ENCODE data around the gene ZNF672. TPM values are rescaled to one million over a fixed set of nuclear protein-coding genes. Genes with fewer than 3 reads are reported as not detected.

Gene ZNF672
- total and polyA plus RNA-seq, 4 experiments from 2014 or later, result 12.4 to 42.8 (median 34.5) TPM

DNA sequence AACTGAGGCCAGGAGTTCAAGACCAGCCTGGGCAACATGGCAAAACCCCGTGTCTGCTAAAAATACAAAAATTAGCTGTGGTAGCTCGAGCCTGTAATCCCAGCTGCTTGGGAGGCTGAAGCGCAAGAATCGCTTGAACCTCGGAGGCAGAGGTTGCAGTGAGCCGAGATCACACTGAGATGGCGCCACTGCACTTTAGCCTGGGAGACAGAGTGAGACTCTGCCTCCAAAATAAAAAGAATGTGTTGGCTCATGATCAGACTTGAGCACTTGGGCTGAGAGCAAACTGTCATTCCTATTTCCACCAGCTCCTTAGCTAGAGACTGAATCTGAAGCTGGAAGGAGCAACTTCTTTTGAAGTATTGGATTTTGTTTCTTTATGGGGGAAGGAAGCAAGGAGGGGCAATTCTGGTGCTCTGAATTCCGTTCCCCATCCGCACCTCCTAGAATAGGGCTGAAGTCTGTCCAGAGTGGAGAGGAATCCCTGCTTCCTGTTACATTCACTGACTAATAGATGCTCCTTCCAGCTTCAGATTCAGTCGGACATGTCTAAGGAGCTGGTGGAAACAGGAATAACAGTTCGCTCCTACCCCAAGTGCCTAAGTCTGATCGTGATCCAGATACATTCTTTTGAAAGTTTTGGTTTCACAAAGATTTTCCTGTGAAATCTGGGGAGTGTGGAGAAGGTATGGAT is 3.8 kb downstream of the ZNF672 start:
- peak overlapping the region in 3 of 7 donors; percentile 29 to 70 (median 53) for H3K27ac Mint-ChIP-seq
- peaks cover 26% of the 10 kb centered on the region for H3K36me3 ChIP-seq (ENCODE audit: insufficient read depth, low read length)
- no peaks in the 10 kb centered on the region for H3K9me3 Mint-ChIP-seq
- H3K4me3 ChIP-seq (ENCODE audit: low read length in 2 of 2), result no peak overlapping the region
- intact Hi-C loops (cut with micrococcal nuclease), result no loop called here
- peaks cover 36% of the 10 kb centered on the region for H3K4me1 ChIP-seq (ENCODE audit: insufficient read depth, low read length)
- no peaks in the 10 kb centered on the region for H3K9me3 ChIP-seq (ENCODE audit: control insufficient read depth in 1 of 2, low read length in 2 of 2)
- H3K27me3 Mint-ChIP-seq, result no peaks in the 10 kb centered on the region
- CTCF ChIA-PET (ENCODE audit: partially characterized antibody), result interaction anchor here (1.0 to 2.9 kb wide), 8 partner anchors 9 to 61 kb away, joined by 3 to 12 read pairs (median 5); partner anchors contain the start of genes SH3BP5L and ZNF692
- H3K4me1 Mint-ChIP-seq, result peaks cover 13 to 36% (median 24%) of the 10 kb centered on the region in 4 donors
- H3K4me3 Mint-ChIP-seq, result no peak overlapping the region
- H3K36me3 Mint-ChIP-seq, result peaks cover 13 to 28% of the 10 kb centered on the region in 2 donors
- POLR2A ChIA-PET (ENCODE audit: partially characterized antibody), result interaction anchor here (0.9 to 7.0 kb wide), 3 partner anchors 9 to 32 kb away, joined by 4 to 210 read pairs (median 9); partner anchors contain the start of gene ZNF692
- peak in 4 of 5 donors; percentile 40 to 45 (median 42) for DNase-seq
- H3K27ac ChIP-seq (ENCODE audit: low read depth, low read length), result no peak overlapping the region
- H3K27me3 ChIP-seq (ENCODE audit: insufficient read depth, low read length), result no peaks in the 10 kb centered on the region

DNA sequence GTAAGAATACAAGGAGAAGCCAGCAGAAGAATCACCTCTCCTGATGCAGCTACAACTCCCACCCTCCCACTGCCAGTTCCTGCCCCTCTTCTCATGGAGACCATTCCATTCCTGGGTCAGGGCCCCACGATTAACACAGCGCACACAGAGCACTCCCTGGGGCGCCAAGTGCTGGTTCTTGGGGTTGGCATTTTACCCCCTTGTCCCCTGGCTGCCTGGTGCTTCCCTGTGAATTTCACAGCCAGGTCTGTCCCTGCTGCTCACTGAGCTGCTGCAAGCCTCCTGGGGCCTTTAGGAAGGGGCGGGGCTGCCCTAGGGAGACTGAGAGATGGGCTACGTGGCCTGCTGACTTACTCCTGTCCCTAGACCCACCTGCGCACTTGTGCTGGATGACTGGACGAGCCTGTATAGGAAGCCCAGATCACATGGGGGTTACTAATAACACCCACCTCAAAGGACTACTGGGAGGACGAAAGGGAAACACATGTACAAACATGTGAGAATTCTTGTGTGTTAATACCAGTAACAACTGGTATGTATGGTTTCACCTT is 4.8 kb downstream of the ZNF672 start:
- Mint-ChIP-seq H3K4me1 (peaks cover 12 to 36% (median 24%) of the 10 kb centered on the region in 4 donors), H3K27me3 (no peaks in the 10 kb centered on the region), H3K36me3 (peaks cover 17 to 32% of the 10 kb centered on the region in 2 donors), H3K9me3 (no peaks in the 10 kb centered on the region), H3K4me3 (no peak overlapping the region), H3K27ac (peak overlapping the region in 1 of 7 donors; percentile 77)
- no peak for DNase-seq
- ChIA-PET CTCF (ENCODE audit: partially characterized antibody) (interaction anchor here (1.4 to 2.9 kb wide), 4 partner anchors 14 to 60 kb away, joined by 3 to 12 read pairs (median 7); partner anchors contain the start of genes SH3BP5L and ZNF692), POLR2A (ENCODE audit: partially characterized antibody) (interaction anchor here (2.0 to 7.0 kb wide), 2 partner anchors 8 to 17 kb away, joined by 9 to 210 read pairs; partner anchors contain the start of gene ZNF692)
- H3K9me3 ChIP-seq (ENCODE audit: control insufficient read depth in 1 of 2, low read length in 2 of 2), result no peaks in the 10 kb centered on the region
- no peak overlapping the region for H3K27ac ChIP-seq (ENCODE audit: low read depth, low read length)
- no peaks in the 10 kb centered on the region for H3K27me3 ChIP-seq (ENCODE audit: insufficient read depth, low read length)
- H3K4me1 ChIP-seq (ENCODE audit: insufficient read depth, low read length), result peaks cover 27% of the 10 kb centered on the region
- H3K36me3 ChIP-seq (ENCODE audit: insufficient read depth, low read length), result peaks cover 33% of the 10 kb centered on the region
- no peak overlapping the region for H3K4me3 ChIP-seq (ENCODE audit: low read length in 2 of 2)
- intact Hi-C loops (cut with micrococcal nuclease), result no loop called here

DNA sequence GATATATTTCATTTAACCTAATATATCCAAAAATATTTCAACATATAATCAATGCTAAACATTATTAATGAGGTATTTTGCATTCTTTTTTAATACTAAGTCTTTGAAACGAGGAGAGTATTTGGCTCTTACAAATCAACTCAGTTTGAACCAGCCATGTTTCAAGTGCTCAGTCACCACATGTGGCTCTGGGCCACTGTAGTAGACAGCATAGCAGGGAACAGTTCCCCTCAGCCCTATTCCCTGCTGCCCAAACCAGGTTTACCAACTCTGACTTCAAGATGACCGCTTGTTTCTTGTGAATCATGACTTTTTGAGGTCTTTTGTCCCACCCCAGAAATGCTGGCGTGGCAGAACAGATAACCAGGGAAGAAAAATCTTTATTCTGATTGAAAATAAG is 5.7 kb downstream of the ZNF672 start:
- H3K4me1 Mint-ChIP-seq, result peaks cover 12 to 36% (median 24%) of the 10 kb centered on the region in 4 donors
- H3K27me3 ChIP-seq (ENCODE audit: insufficient read depth, low read length), result no peaks in the 10 kb centered on the region
- peak overlapping the region in 1 of 7 donors; percentile 13 for H3K27ac Mint-ChIP-seq
- H3K4me3 Mint-ChIP-seq, result no peak overlapping the region
- no peaks in the 10 kb centered on the region for H3K27me3 Mint-ChIP-seq
- no peak overlapping the region for H3K4me3 ChIP-seq (ENCODE audit: low read length in 2 of 2)
- DNase-seq, result no peak
- H3K36me3 ChIP-seq (ENCODE audit: insufficient read depth, low read length), result peaks cover 39% of the 10 kb centered on the region
- no peaks in the 10 kb centered on the region for H3K9me3 ChIP-seq (ENCODE audit: control insufficient read depth in 1 of 2, low read length in 2 of 2)
- intact Hi-C loops (cut with micrococcal nuclease), result no loop called here
- H3K36me3 Mint-ChIP-seq, result peaks cover 21 to 35% of the 10 kb centered on the region in 2 donors
- no peaks in the 10 kb centered on the region for H3K9me3 Mint-ChIP-seq
- H3K27ac ChIP-seq (ENCODE audit: low read depth, low read length), result no peak overlapping the region
- ChIA-PET CTCF (ENCODE audit: partially characterized antibody) (interaction anchor here (2.9 kb wide), 1 partner anchor 15 kb away, joined by 12 read pairs; the partner anchor contains the start of gene ZNF692), POLR2A (ENCODE audit: partially characterized antibody) (no interaction called here)
- H3K4me1 ChIP-seq (ENCODE audit: insufficient read depth, low read length), result peaks cover 27% of the 10 kb centered on the region

DNA sequence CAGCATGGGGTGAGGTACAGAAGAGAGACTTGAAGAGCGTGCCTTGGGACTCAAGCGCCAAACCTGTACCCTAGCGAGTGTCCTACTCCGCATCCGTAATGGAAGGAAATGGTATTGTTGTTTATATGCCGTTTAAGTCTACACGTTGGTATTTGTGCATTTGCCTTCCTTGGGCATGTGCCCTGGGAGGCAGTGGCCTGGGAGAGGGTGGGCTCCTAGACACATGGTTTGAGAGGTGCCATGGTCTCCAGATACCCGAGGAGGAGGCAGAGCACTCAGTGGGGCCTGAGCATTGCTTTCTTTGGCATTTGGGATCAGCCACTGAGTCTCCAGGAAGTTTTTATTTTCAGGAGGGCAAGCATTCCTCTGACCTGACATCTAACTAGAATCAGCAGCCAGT is 6.5 kb downstream of the ZNF672 start:
- no peak for DNase-seq
- Histone ChIP-seq H3K27ac (ENCODE audit: low read depth, low read length) (no peak overlapping the region), H3K9me3 (ENCODE audit: control insufficient read depth in 1 of 2, low read length in 2 of 2) (no peaks in the 10 kb centered on the region), H3K27me3 (ENCODE audit: insufficient read depth, low read length) (no peaks in the 10 kb centered on the region), H3K36me3 (ENCODE audit: insufficient read depth, low read length) (peaks cover 47% of the 10 kb centered on the region), H3K4me3 (ENCODE audit: low read length in 2 of 2) (no peak overlapping the region), H3K4me1 (ENCODE audit: insufficient read depth, low read length) (peaks cover 21% of the 10 kb centered on the region)
- Mint-ChIP-seq H3K27me3 (no peaks in the 10 kb centered on the region), H3K9me3 (no peaks in the 10 kb centered on the region), H3K36me3 (peaks cover 28 to 39% of the 10 kb centered on the region in 2 donors), H3K27ac (no peak overlapping the region), H3K4me3 (no peak overlapping the region), H3K4me1 (peaks cover 7 to 29% (median 19%) of the 10 kb centered on the region in 4 donors)
- ChIA-PET CTCF (ENCODE audit: partially characterized antibody) (no interaction called here), POLR2A (ENCODE audit: partially characterized antibody) (no interaction called here)
- intact Hi-C loops (cut with micrococcal nuclease), result no loop called here

DNA sequence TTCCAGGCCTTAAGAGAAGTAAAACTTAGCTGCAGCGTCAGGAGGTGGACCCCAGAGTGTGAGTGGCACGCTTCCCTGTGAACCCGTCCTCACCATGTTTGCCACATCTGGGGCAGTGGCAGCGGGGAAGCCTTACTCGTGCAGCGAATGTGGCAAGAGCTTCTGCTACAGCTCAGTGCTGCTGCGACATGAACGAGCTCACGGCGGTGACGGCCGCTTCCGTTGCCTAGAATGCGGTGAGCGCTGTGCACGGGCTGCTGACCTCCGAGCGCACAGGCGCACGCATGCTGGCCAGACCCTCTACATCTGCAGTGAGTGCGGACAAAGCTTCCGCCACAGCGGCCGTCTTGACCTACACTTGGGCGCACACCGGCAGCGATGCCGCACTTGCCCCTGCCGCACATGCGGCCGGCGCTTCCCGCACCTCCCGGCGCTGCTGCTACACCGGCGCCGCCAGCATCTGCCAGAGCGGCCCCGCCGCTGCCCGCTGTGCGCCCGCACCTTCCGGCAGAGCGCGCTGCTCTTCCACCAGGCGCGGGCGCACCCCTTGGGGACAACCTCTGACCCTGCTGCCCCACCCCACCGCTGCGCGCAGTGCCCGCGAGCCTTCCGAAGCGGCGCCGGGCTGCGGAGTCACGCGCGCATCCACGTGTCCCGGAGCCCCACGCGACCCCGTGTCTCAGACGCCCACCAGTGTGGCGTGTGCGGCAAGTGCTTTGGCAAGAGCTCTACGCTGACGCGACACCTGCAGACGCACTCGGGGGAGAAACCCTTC is 9.3 kb downstream of the ZNF672 start:
- H3K4me3 Mint-ChIP-seq, result no peak overlapping the region
- H3K27ac Mint-ChIP-seq, result peak overlapping the region in 2 of 7 donors; percentile 29 to 78
- peaks cover 33 to 48% of the 10 kb centered on the region in 2 donors for H3K36me3 Mint-ChIP-seq
- intact Hi-C loops (cut with micrococcal nuclease), result no loop called here
- H3K36me3 ChIP-seq (ENCODE audit: insufficient read depth, low read length), result peaks cover 55% of the 10 kb centered on the region
- H3K4me1 ChIP-seq (ENCODE audit: insufficient read depth, low read length), result no peaks in the 10 kb centered on the region
- peaks cover 0 to 3% (median under 1%) of the 10 kb centered on the region in 4 donors for H3K4me1 Mint-ChIP-seq
- no peak for DNase-seq
- ChIA-PET CTCF (ENCODE audit: partially characterized antibody) (interaction anchor here (0.9 kb wide), 1 partner anchor 11 kb away, joined by 3 read pairs; the partner anchor contains the start of gene ZNF692), POLR2A (ENCODE audit: partially characterized antibody) (interaction anchor here (1.0 to 1.1 kb wide), 2 partner anchors 10 to 11 kb away, joined by 4 to 5 read pairs; partner anchors contain the start of gene ZNF672)
- no peaks in the 10 kb centered on the region for H3K27me3 ChIP-seq (ENCODE audit: insufficient read depth, low read length)
- no peaks in the 10 kb centered on the region for H3K9me3 ChIP-seq (ENCODE audit: control insufficient read depth in 1 of 2, low read length in 2 of 2)
- no peak overlapping the region for H3K27ac ChIP-seq (ENCODE audit: low read depth, low read length)
- H3K27me3 Mint-ChIP-seq, result no peaks in the 10 kb centered on the region
- H3K9me3 Mint-ChIP-seq, result no peaks in the 10 kb centered on the region
- no peak overlapping the region for H3K4me3 ChIP-seq (ENCODE audit: low read length in 2 of 2)

DNA sequence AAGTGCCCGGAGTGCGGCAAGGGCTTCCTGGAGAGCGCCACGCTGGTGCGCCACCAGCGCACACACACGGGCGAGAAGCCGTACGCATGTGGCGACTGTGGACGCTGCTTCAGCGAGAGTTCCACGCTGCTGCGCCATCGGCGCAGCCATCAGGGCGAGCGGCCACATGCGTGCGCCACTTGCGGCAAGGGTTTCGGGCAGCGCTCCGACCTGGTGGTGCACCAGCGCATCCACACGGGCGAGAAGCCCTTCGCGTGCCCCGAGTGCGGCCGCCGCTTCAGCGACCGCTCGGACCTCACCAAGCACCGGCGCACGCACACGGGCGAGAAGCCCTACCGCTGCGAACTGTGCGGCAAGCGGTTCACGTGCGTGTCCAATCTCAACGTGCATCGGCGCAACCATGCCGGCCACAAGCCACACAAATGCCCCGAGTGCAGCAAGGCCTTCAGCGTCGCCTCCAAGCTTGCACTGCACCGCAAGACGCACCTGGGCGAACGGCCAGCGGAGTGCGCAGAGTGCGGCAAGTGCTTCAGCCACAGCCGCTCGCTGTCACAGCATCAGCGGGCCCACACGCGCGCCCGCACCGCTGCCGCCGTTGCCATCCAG is 10.0 kb downstream of the ZNF672 start:
- CTCF ChIA-PET (ENCODE audit: partially characterized antibody), result no interaction called here

More for the DNA sequence above, 10.0 kb downstream of the ZNF672 start:
- Histone ChIP-seq H3K9me3 (ENCODE audit: control insufficient read depth in 1 of 2, low read length in 2 of 2) (no peaks in the 10 kb centered on the region), H3K36me3 (ENCODE audit: insufficient read depth, low read length) (peaks cover 55% of the 10 kb centered on the region), H3K27me3 (ENCODE audit: insufficient read depth, low read length) (no peaks in the 10 kb centered on the region), H3K4me3 (ENCODE audit: low read length in 2 of 2) (no peak overlapping the region), H3K4me1 (ENCODE audit: insufficient read depth, low read length) (no peaks in the 10 kb centered on the region), H3K27ac (ENCODE audit: low read depth, low read length) (no peak overlapping the region)
- intact Hi-C loops (cut with micrococcal nuclease), result no loop called here
- Mint-ChIP-seq H3K9me3 (no peaks in the 10 kb centered on the region), H3K36me3 (peaks cover 33 to 45% of the 10 kb centered on the region in 2 donors), H3K4me3 (no peak overlapping the region), H3K27me3 (no peaks in the 10 kb centered on the region), H3K4me1 (peaks cover 0 to 3% (median 0%) of the 10 kb centered on the region in 4 donors), H3K27ac (no peak overlapping the region)
- no peak for DNase-seq
- POLR2A ChIA-PET (ENCODE audit: partially characterized antibody), result no interaction called here
